HG02870 (cell line): ENCODE measurements around the gene TUBB4B.
A peak's percentile ranks its signal among the peaks of the same experiment; 100 is the strongest.

Experiments
- ATAC-seq: cut with Tn5 transposase; IDR thresholded peaks from one replicate; pipeline ENCODE4 v1.9.1; 2021; ENCODE audit warnings: mild to moderate bottlenecking, moderate library complexity; ENCODE audit not compliant: unreplicated experiment

The TUBB4B gene

GRCh38 chr9:137211532-137211931 is 29.6 kb upstream of the TUBB4B start:
- no peak for ATAC-seq

- ATAC-seq, result no peak
Observed at GRCh38 chr9:137212520-137212919, 28.6 kb upstream of the TUBB4B start.

GRCh38 chr9:137213160-137214060 is 27.7 kb upstream of the TUBB4B start:
- ATAC-seq, result no peak

- ATAC-seq, result no peak
Observed at GRCh38 chr9:137214620-137215019, 26.5 kb upstream of the TUBB4B start.

GRCh38 chr9:137215196-137215986 is 25.7 kb upstream of the TUBB4B start:
- no peak for ATAC-seq

GRCh38 chr9:137216188-137216965 is 24.7 kb upstream of the TUBB4B start:
- ATAC-seq, result no peak

- no peak for ATAC-seq
Observed at GRCh38 chr9:137217276-137218211, 23.5 kb upstream of the TUBB4B start.

GRCh38 chr9:137218212-137218753 is 22.8 kb upstream of the TUBB4B start:
- ATAC-seq, result no peak

GRCh38 chr9:137218754-137219271 is 22.3 kb upstream of the TUBB4B start:
- no peak for ATAC-seq

GRCh38 chr9:137219757-137220316 is 21.2 kb upstream of the TUBB4B start:
- no peak for ATAC-seq

- ATAC-seq, result no peak
Observed at GRCh38 chr9:137220317-137221094, 20.6 kb upstream of the TUBB4B start.

GRCh38 chr9:137221095-137221505 is 20.0 kb upstream of the TUBB4B start:
- ATAC-seq, result no peak

- ATAC-seq, result no peak
Observed at GRCh38 chr9:137221506-137222111, 19.5 kb upstream of the TUBB4B start.

GRCh38 chr9:137222190-137223077 is 18.7 kb upstream of the TUBB4B start, which contains the start of gene RNF208:
Gene RNF208 (minus strand): TSS chr9:137222240. CDS start chr9:137221212, 1,028 bp downstream.
- no peak for ATAC-seq

- ATAC-seq, result peak; percentile 65
Observed at GRCh38 chr9:137223078-137223970, 17.8 kb upstream of the TUBB4B start.
